Fibroblast of villous mesenchyme (primary cell): ENCODE measurements around the gene MOCS1. TPM values are rescaled to one million over a fixed set of nuclear protein-coding genes. Genes with fewer than 3 reads are reported as not detected.

Experiments used
- DNase-seq: peaks from one replicate; pipeline ENCODE4 v3.0.0-alpha.2; 2010; ENCODE audit warnings: low read depth
- H3K4me3 ChIP-seq: 2 replicates; pipeline ENCODE4 v1.5.1; 2011; ENCODE audit warnings: low read depth, mild to moderate bottlenecking, low read length
- CTCF ChIP-seq: IDR thresholded peaks from 2 replicates; pipeline ENCODE4 v1.5.1; 2012; ENCODE audit warnings: low read depth, mild to moderate bottlenecking, low read length; ENCODE audit not compliant: insufficient read depth
- total RNA-seq: library from RNA; depleted of rRNA; stranded (reverse); fragments of >200 nt; gene quantifications from 2 replicates; pipeline ENCODE4 v1.2.3, GENCODE V29; 2012

MOCS1 gene
- total RNA-seq, 1 donor = 10.8 TPM

GRCh38 chr6:39907871-39908575 is 26.2 kb downstream of the MOCS1 start:
- no peak for TF ChIP-seq CTCF
- DNase-seq = no peak
- H3K4me3 ChIP-seq = no peak overlapping the region

GRCh38 chr6:39906318-39906761 is 27.9 kb downstream of the MOCS1 start:
- H3K4me3 ChIP-seq = no peak overlapping the region
- DNase-seq = no peak
- no peak for TF ChIP-seq CTCF

GRCh38 chr6:39905640-39905975 is 28.7 kb downstream of the MOCS1 start:
- H3K4me3 ChIP-seq = no peak overlapping the region
- DNase-seq = no peak
- TF ChIP-seq CTCF = no peak

GRCh38 chr6:39904946-39905639 is 29.2 kb downstream of the MOCS1 start:
- H3K4me3 ChIP-seq = no peak overlapping the region
- no peak for DNase-seq
- TF ChIP-seq CTCF = no peak

GRCh38 chr6:39903656-39904055 is 30.6 kb downstream of the MOCS1 start:
- no peak for DNase-seq
- TF ChIP-seq CTCF = no peak
- no peak overlapping the region for H3K4me3 ChIP-seq

GRCh38 chr6:39902786-39903465 is 31.3 kb downstream of the MOCS1 start:
- no peak for TF ChIP-seq CTCF
- DNase-seq = no peak
- H3K4me3 ChIP-seq = no peak overlapping the region
